HG02870 (cell line): Measurements from ENCODE around the gene FIBCD1.

Experiments used
- ATAC-seq: cut with Tn5 transposase; IDR thresholded peaks from one replicate; pipeline ENCODE4 v1.9.1; 2021; ENCODE audit warnings: mild to moderate bottlenecking, moderate library complexity; ENCODE audit not compliant: unreplicated experiment

The FIBCD1 gene

DNA sequence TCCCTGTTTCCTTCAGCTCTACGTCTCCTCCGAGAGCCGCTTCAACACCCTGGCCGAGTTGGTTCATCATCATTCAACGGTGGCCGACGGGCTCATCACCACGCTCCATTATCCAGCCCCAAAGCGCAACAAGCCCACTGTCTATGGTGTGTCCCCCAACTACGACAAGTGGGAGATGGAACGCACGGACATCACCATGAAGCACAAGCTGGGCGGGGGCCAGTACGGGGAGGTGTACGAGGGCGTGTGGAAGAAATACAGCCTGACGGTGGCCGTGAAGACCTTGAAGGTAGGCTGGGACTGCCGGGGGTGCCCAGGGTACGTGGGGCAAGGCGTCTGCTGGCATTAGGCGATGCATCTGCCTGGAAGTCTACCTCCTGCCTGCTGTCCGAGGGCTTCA lies 76.3 kb downstream of the FIBCD1 start:
- no peak for ATAC-seq

- ATAC-seq, result no peak
These were observed 76.8 kb downstream of the FIBCD1 start for GRCh38 chr9:130862217-130862616.

GRCh38 chr9:130861372-130862180 lies 77.5 kb downstream of the FIBCD1 start:
- ATAC-seq, result no peak

DNA sequence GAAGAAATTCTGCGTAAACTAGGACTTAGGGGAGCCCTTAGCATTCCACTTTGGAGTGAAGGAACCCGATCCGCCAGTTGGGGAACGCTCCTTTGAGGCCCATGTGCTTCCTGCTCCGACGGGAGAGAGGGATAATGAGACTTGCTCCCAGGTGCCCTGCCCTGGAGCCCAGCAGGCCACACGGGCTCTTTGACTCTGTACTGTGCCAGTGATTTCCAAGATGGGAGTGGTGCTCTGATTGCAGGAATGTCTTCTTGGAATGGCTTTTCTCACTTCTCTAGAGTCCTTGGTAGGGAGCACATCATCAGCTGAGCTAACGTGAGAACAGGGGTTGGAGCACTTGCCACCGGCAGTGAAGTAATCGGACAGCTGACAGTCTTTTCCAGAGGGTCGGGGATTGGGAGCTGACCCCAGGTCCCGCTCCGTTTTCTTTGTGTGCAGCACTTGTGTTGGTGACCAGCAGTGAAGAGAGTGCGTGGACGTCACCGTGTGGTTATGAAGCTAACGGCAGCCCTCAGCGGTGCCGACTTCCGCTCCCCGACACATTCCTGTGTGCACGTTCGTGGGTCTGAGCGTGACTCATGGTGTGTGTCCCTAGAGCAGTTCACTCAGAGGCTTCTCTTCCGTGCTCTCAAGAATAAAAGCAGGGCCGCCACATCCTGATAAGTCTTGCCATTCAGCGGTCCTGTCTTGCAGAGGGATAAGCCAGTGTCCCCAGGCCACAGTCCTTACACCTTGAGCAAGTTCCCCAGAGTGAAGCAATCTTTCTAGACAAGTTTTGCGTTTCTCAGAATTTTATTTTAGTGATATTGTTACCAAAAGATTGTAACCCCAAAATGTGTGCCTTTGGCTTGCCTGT lies 78.4 kb downstream of the FIBCD1 start:
- ATAC-seq, result no peak

DNA sequence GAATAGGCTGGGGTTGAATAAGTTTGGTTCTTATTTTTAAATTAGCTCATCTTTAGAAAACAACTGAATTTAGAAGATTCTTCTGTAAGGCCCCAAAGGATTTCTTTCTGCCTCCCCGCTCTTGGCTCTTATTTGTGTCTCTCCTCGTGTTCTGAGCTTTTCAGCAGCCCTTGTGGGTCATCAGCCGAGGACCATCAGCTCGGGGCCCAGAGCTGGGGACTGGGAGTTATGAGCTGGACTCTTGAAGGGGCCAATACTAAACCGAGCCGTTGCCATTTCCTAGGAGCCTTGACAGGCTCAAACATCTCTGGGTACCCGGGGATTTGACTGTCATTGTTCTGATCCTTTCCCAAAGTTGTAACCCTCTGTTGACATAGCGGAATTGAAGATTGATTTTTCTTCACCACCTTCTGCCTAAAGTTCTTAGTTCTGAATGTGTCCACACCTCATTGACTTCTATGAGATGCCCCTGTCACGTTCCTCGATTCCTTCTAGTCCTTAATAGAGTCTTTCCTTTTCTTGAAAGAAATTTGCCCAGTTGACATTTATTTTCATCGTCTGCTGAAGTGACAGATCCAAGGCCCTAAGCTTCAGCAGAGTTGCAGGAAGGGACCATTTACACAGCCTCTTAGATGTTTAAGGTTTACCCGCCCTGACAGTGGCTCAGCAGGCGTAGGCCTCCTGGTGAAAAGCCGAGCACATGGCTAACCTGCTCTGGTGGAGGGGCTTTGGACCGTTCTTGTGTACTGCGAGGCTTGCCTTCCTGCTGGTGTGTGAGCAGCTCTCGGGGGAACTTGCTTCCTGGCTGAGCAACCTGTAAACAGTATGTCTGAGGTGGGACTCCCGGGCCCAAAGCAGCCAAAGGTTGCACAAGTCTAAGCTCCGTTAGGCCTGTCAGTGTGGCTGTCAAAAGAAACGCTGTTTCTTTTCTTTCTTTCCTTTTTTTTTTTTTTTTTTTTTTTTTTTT lies 80.0 kb downstream of the FIBCD1 start:
- no peak for ATAC-seq

- ATAC-seq, result no peak
These were observed 80.9 kb downstream of the FIBCD1 start for GRCh38 chr9:130857864-130858738.

- ATAC-seq, result no peak
These were observed 82.6 kb downstream of the FIBCD1 start for GRCh38 chr9:130856474-130856873.

GRCh38 chr9:130854835-130855234 lies 84.2 kb downstream of the FIBCD1 start:
- ATAC-seq, result no peak

DNA sequence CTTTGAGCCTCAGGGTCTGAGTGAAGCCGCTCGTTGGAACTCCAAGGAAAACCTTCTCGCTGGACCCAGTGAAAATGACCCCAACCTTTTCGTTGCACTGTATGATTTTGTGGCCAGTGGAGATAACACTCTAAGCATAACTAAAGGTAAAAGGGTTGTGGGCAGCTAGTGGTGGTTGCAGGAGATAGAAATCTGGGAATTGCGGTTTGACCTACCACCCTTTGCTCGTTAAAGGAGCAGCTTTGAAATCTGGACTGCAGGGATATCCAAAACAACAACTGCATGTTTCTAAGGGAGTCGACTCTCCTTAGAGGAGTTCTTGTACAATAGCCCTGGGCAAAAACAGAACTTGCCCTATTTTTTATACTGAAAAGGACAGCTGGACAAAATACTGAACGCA lies 85.0 kb downstream of the FIBCD1 start:
- no peak for ATAC-seq

DNA sequence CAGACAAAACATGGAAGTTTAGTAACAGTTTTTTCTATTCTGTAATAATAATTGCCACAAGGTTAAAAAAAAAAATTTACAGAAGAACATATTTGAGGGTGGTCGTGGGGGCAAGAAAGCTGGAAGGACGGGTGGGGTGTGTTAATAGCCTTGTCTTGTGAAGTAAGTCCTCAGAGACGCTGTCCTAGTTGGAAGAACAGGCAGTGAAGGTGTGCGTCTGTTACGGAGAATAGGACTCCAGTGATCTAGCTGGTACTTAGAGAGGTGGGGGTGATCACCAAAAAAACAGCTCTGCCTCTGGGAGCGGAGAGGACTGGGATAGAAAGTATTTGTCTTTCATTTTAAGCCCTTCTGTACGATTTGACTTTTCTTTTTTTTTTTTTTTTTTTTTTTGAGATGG lies 86.2 kb downstream of the FIBCD1 start:
- ATAC-seq, result no peak
